ENCODE results near the gene LECT2.

- TF ChIP-seq POLR2A (IDR thresholded peaks at IDR 0.05; ENCODE audit: low read depth, low read length) (no peak), POU2F2 (IDR thresholded peaks at IDR 0.05; ENCODE audit: low read depth, low read length) (no peak), TAF1 (IDR thresholded peaks at IDR 0.05; ENCODE audit: low read depth, low read length) (no peak), POLR2AphosphoS5 (IDR thresholded peaks at IDR 0.05; ENCODE audit: low read depth, low read length) (no peak), SPI1 (IDR thresholded peaks at IDR 0.05; ENCODE audit: low read depth, low read length) (no peak), PAX5 (IDR thresholded peaks at IDR 0.05; ENCODE audit: insufficient read depth, low read length, severe bottlenecking) (no peak)
Observed at GRCh38 chr5:135976216-135976615, 21.4 kb upstream of the LECT2 start.

Measured in GM12891 (cell line).